Islet of Langerhans (tissue), 1 donor: Measurements from ENCODE around the gene ROR2.
"Not testable (repeated sequence)": the region's sequence is repeated elsewhere in the genome, so short reads cannot be mapped to it uniquely, and the experiment has no call there.

ENCODE experiments used
- FAIRE-seq: peaks from one replicate; lab custom pipeline; 2011; peaks lifted over from hg19 to GRCh38; lab: Jason Lieb, UNC

The ROR2 gene

DNA sequence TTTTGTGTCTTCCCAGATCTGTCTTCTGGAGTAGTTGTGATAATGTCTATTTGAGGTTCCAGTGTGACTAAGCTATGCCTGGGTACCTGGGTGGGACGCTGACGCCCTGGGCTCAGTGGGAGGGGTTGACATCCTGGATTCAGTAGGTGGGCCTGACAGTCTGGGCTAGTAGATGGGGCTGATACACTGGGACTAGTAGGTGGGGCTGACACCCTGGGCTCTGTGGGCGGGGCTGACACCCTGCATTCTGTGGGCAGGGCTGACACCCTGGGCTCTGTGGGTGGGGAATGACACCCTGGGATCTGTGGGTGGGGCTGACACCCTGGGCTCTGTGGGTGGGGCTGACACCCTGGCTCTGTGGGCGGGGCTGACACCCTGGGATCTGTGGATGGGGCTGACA is 153.5 kb downstream of the ROR2 start:
- not testable (repeated sequence) for FAIRE-seq

DNA sequence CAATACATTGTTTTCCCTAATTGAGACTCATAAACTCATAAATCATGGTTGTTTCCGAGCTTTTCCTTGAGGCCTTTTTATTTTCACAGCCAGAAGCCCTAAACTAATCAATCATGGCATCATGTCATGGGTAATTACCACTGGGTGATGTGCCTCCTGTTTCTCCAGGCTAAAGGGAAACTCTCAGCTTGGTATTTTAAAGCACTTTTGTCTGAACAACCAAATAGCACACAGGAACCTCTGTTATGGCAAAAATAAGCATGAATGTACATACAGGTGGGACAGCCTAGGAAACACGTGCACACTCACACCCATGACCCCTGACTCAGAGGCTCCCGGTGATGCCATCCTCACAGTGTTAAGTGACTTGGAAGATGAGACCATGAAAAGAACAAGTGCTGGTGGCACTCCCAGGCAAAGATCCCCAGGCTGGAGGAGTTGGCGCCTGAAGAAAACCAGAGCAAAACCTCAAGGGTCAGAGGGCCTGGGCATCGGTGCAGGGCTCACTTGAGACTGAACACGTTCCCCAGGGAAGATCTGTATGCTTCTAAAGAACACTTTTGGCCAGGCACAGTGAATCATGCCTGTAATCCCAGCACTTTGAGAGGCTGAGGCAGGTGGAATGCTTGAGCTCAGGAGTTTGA is 154.3 kb downstream of the ROR2 start:
- FAIRE-seq: no peak

- not testable (repeated sequence) for FAIRE-seq
These were observed 156.7 kb downstream of the ROR2 start for GRCh38 chr9:91793371-91793770.

DNA sequence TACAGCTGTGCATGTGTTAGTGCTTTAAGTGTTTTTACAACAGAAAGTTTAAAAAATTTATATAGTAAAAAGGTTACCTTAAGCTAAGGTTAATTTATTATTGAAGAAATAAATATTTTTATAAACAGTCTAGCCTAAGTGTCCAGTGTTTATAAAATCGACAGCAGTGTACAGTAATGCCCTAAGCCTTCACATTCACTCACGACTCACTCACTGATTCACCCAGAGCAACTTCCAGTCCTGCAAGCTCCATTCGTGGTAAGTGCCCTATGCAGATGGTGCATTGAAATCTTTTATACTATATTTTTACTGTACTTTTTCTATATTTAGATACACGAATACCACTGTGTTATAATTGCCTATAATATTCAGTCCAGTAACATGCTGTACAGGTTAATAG is 159.1 kb downstream of the ROR2 start:
- FAIRE-seq: no peak

DNA sequence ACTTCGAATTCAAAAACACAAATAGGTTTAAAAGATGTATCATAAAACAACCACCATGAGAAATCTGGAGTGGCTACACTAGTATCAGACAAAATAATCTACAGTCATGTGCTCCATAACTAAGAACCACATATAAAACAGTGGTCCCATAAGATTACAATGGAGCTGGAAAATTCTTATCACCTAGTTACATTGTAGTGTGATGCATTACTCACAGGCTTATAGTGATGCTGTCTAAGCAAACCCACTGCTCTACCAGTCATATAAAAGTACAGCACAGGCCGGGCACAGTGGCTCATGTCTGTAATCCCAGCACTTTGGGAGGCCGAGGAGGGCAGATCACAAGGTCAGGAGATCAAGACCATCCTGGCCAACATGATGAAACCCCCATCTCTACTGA is 160.1 kb downstream of the ROR2 start:
- FAIRE-seq: no peak

DNA sequence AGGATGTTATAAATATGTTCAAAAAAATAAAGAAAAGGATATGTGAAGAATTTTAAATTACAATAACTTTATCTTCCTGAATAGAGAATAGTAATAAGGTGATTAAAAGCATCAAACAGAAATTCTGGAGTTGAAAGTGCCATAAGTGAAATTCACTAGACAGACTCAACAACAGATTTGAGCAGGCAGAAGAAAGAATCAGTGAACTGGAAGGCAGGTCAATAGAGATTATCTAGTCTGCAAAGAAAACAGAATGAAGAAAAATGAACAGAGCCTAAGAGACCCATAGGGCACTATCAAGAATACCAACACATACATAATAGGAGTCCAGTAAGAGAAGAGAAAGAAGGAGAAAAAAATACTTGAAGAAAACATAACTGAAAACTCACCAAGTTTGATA is 162.1 kb downstream of the ROR2 start:
- no peak for FAIRE-seq

DNA sequence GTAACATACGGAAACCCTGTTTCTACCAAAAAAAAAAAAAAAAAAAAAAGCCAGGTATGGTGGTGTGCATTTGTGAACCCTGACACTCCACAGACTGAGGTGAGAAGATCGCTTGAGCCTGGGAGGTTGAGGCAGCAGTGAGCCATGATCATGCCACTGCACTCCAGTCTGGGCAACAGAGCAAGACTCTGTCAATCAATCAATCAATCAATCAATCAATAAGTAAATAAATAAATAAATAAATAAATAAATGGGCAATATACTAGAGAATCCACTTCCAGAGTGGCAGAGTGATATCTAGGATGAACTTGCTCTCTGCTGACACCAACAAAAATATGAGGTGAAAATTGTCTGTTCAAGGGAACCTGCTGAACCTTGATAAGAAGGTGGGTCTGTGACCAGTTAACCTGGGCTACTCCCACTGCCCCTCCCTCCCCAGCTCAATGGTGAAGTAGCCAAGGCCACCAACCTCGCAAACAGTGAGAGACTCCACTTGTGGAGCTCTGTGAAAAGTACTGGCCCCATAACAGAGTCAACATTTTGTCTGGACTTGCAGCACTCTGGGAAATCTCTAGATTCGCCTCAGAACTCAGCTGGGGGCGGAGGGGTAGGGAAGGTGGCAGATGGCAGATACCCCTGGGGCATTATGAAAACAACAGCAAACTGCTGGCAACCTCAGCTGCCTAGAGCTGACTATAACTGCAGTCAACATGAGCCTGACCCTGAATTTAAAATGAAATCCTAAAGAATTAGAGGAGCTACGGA is 163.7 kb downstream of the ROR2 start:
- FAIRE-seq: no peak

- no peak for FAIRE-seq
These were observed 164.6 kb downstream of the ROR2 start for GRCh38 chr9:91785447-91785842.

DNA sequence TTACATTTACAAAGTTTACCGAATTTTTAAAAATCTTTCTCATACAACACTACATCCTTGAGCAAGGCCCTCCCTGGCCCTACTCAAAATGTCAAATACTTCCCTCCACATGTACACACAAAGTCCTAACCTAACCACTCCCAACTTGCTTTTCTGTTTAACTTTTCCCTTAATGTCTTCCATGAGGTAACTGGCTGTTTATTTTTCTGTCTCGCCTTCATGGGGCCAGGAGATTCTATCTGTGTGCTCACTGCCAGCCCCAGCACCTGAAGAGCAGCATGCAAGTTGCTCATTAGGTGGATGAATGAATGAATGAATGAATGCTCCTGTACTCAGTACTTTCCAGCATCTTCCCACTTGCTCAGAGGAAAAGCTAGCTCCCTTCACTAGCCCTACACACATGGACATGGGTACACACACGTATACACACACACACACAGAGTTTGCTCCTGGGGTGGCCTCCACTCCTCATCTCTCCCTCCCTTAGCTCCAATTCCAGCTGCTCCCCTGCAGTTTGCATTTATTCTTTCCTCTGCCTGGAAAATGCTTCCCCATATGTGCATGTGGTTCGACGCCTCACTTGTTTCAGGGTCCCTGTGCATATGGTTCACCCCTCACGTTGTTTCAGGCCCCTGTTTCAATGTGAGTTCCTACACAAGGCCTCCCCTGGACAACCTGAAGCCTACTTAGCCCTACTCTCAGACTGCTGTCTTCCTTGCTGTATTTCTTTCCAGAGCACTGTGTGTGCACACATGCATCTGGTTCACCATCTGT is 165.2 kb downstream of the ROR2 start:
- no peak for FAIRE-seq

DNA sequence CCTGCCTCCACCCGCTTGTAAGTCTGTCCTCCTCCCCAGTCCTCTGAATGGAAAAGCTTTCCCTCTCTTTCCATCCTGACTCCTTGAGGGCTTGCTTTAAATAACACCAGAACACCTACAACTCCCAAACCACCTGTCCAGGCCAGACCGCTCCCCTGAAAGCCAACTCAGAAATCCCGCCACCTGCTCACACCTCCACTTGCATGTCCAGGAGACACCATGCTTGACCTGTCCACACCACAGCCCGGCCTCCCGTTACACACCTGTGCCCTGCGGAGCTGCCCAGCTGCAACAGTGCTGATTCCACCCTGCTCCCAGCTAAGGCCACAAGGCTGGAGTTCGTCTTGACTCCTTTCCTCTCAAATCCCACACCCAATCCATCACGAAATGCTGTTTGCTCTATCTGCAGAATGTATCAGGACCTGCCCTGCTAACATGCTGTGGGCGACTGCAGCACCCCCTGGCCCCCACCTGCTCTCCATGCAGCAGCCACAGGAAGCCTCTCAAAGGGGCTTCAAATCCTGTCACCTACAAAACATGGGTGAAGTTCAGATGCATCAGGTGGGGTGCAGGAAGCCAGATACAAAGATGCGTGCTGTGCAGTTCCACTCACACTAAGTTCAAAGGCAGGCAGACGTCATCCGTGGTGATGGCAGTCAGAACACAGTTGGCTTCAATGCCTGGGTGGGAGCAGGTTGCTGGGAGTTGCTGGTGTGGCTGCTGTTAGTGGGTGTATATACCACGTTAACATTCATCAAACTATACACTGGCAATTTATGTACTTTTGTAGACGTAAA is 166.0 kb downstream of the ROR2 start:
- no peak for FAIRE-seq

DNA sequence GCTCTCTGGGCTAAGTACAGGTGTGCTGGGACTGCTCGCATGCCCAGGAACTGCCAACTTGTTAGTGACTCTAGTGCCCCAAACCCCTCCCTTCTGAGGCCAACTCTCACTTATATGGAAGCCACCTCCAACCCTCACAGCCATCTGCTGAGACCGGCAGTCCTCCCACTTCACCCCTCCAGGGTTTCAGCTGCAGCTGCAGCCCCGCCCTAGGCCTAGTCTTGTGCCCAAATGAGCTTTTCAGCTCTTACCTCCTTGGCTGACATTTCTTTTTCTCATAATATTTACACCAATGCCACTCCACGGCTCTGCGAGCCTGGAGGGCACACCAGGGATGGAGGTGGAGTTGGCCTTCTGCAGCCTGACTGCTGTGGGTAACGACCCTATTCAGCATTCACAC is 166.6 kb downstream of the ROR2 start:
- FAIRE-seq: no peak

GRCh38 chr9:91782708-91783214 is 167.3 kb downstream of the ROR2 start:
- no peak for FAIRE-seq

- no peak for FAIRE-seq
These were observed 168.1 kb downstream of the ROR2 start for GRCh38 chr9:91781906-91782305.

- no peak for FAIRE-seq
These were observed 168.9 kb downstream of the ROR2 start for GRCh38 chr9:91781116-91781515.

- no peak for FAIRE-seq
These were observed 172.0 kb downstream of the ROR2 start for GRCh38 chr9:91778031-91778430.

GRCh38 chr9:91777292-91777830 is 172.7 kb downstream of the ROR2 start:
- no peak for FAIRE-seq

DNA sequence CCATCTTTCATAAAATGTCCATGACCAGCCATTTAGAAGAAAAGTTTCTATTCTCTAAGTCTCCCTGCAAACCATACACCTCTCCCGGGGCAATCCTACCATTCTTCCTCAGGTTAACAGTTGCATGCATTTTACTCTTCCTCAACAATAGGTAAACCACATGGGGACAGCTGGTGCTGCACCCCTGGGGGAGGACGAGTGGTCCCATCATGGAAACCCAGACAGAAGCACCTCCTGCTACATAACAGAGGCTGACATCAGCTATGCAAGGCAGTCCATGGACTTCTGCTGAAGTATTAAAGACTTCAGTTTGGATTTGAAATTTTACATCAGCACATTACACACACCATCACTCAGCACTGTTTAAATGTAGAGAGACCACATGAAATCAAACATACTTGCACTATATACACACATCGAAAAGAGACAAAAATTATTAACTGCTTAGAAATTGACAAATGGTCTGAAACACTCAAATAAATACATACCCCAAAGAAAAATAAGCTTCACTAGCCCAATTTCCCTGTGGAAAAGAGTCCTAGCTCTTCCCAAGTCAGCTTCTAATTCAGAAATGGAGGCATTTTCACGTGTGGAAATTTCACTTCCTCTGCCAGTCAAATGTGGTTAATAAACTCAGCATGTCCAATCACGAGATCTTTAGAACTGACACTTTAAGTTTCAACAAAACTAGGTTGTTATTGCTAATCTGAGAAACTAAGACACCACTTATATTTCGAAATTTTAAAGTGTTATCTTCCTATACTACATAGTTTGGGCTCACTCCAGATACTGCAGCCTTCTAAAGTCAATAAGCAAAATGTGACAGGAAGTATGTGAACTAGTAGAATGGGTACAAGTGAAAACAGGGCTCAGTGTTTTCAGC is 173.4 kb downstream of the ROR2 start:
- no peak for FAIRE-seq

DNA sequence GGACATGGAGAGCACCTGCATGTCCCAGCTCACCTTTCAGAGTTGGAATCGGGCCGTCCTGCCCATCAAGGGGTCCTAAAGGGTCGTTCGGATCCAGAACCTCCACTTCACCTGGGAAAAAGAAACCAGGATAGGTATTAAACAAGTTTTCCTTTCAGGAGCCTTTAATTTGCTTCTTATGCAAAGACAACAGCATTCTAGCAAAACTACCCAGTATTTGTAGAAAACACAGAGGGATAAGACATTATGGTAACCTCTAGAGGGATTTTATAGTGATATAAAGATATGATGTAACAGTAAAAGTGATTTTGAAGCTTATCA is 174.4 kb downstream of the ROR2 start:
- no peak for FAIRE-seq

DNA sequence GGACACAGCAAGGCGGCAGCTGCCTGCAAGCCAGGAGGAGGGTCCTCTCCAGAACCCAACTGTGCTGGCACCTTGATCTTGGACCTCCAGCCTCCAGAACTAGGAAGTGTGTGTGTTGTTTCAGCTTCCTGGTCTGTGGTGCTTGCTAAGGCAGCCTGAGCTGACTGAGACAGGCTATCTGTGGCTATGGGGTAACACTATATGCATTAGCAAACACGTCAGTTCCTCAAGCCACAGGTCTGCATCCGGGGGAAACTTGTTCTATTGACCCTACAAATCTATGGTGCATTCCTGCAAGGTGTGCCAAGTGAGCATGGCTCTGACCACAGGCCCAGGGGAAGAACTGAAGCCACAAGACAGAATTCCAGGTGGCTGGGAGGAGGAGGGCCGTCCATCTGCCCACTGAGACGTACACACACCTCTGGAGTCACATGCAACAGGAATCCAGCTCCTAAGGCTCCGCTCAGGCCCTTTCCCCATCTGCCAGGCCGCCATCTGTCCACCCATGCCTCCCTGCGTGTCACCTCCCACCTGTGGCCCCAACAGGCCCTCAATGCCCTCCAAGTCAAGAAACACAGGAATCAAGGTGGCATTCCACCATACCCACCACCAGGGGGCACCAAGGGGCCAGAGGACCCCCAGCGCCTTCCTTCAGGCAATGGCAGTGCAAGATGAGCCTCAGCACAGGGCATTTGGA is 174.9 kb downstream of the ROR2 start:
- FAIRE-seq: no peak

GRCh38 chr9:91773156-91773555 is 176.9 kb downstream of the ROR2 start:
- no peak for FAIRE-seq

DNA sequence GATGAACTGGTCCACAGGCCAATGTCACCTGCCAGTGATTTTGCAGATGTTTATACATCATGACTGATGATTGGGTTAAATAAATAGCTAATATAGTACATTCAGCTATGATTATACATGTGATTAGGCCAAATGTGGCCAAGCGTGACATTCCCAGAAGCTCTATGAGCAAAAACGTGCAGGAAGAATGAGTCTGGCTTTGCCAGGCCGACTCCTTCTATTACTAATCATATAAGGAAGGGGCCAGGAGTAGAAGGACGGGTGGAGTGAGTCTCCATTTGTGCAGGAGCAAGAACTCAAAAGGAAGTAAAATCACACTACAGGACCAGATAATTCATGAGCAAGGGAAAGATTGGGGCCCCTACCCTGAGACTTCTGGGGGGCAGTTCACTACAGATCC is 178.2 kb downstream of the ROR2 start:
- FAIRE-seq: no peak
